NOMO-1 (cell line): ENCODE measurements around the gene MEI4.
"Not testable (repeated sequence)": the region's sequence is repeated elsewhere in the genome, so short reads cannot be mapped to it uniquely, and the experiment has no call there.

Source experiments
- DNase-seq, 2 experiments: peaks; one replicate each; lab custom pipeline; 2025; ENCODE audit not compliant: unreplicated experiment in 2 of 2; lab: John Stamatoyannopoulos, UW

Gene MEI4

DNA sequence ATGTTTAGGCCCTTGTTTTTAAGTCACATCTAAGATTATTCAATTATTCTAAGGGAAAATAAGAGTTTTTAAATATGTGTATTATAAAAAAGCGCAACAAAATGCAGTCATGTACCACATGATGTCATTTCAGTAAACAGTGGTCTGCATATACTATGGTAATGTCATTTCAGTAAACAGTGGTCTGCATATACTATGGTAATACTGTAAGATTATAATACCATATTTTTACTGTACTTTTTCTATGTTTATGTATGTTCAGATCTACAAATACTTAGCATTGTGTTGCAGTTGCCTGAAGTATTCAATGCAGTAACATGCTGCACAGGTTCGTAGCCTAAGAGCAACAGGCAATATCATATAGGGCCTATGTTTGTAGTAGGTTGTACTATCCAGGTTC lies 21.4 kb downstream of the MEI4 start:
- no peak for DNase-seq

DNA sequence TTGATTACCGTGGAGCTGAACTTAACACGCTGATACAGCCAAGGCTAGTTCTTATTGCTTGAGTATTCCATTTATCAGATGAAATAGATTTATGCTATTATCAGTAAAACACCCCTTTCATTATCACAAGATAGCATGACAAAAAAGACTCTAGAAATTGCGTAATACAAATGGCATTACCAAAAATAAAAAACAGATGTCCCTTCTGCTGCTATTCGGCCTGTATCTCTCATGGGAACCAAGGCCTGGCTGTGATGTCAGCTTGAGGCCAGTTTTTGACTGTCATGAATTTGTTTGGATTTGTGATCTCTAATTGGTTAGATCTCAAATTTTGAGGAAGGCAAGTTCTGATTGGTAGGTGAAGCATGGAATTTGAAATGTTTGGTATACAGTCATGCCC lies 25.2 kb downstream of the MEI4 start:
- DNase-seq: no peak

DNA sequence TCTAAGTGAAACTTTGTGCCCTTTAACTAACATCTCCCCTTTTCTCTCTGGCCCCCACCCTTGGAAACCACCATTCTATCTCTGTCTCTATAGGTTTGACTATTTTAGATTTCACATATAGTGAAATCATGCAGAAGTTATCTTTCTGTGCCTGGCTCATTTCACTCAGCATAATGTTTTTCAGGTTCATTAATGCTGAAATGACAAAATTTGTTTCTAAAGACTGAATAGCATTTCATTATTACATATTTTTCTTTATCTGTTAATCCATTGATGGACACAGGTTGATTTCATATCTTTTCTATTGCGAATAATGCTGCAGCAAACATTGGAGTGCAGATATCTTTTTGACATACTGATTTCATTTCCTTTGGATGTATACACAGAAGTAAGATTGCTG lies 30.7 kb downstream of the MEI4 start:
- DNase-seq: no peak

DNA sequence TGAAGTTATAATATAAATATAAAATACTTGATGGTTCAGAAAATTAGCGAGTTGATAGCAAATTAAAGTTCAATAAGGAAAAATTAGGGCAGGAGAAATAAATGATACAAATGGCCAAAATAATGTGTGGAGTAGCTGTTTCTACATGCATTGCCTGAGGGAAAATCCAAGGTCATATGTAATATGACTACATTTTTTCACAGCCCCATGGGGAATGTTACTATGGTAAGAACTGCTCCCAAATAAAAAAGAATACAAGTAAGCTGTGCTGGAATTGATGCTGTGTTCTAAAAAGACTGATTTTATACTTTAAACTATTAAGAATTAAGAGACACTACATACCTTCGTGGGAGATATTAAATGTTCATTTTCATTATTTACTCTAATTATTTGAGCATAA lies 34.1 kb downstream of the MEI4 start:
- no peak for DNase-seq

DNA sequence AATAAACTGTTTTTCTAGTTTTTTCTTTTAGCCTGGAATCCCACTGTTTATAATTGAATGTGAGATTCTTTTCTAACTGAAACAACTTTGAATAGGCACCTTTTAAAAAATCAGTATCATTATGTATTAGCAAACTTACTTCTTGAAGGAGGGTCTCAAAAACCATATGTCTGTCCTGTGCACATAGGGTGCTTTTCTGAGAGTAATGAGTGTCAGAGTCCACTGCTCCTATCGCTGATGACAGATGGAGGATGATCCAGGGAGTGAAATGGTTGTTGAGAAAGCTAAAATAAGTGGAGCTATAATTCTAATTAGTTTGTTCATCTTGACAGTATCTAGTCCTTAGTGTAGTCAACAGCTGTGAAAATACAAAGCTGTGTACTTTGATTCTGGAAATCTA lies 35.8 kb downstream of the MEI4 start:
- DNase-seq: no peak

DNA sequence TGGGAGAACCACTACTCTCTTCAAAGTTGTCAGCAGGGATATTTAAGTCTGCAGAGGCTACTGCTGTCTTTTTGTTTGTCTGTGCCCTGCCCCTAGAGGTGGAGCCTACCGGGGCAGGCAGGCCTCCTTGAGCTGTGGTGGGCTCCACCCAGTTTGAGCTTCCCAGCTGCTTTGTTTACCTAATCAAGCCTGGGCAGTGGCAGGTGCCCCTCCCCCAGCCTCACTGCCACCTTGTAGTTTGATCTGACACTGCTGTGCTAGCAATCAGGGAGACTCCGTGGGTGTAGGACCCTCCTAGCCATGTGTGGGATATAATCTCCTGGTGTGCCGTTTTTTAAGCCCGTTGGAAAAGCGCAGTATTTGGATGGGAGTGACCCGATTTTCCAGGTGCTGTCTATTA lies 47.3 kb downstream of the MEI4 start:
- DNase-seq: not testable (repeated sequence)

DNA sequence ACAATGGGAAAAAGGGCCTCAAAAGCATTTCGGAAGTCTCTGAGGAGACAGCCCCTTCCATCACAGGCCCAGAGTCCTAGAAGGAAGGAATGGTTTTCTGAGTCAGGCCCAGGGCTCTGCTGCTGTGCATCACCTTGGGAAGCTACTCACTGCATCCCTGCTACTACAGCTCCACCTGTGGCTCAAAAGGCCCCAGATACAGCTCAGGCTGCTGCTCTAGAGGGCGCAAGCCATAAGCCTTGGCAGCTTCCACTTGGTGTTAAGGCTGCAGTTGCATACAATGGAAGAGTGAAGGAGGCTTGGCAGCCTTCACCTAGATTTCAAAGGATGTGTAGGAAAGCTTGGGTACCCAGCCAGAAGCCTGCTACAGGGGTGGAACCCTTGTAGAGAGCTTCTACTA lies 54.8 kb downstream of the MEI4 start:
- no peak for DNase-seq

DNA sequence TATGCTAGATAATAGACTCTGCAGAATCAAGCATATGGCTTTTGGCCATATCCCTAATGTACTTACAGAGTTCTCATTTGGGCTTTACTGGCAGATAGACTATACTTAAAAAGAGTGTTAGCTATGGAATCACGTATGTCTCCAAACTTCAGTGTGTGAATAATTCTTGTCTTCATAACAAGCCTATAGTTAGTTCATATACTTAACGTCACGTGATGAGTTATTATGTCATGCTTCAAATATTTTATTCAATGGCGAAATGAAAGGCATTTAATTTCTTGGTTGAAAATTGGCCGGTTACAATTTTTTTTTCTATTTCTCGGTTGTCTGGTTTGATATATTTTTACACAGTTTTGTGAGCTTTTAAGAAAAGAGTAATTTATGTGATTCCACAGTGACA lies 62.7 kb downstream of the MEI4 start:
- DNase-seq: no peak

DNA sequence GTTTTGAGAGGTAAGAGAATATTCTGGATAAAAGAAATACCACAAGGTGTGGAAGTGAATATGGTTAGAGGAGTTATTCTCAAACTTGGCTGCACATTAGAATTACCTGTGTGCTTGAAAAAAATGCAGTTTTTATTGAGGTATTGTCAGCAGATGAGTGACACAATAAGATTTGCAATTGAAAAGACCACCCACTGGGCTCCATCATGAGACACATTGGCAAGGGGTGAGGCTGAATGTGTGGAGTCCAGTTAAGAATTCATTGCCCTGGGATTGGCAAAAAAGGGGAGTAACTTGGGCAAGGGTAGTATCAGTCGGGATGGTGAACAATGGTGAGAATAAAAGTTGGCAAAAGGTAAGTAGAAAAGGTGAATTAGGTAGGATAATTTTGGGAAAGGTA lies 63.5 kb downstream of the MEI4 start:
- no peak for DNase-seq

DNA sequence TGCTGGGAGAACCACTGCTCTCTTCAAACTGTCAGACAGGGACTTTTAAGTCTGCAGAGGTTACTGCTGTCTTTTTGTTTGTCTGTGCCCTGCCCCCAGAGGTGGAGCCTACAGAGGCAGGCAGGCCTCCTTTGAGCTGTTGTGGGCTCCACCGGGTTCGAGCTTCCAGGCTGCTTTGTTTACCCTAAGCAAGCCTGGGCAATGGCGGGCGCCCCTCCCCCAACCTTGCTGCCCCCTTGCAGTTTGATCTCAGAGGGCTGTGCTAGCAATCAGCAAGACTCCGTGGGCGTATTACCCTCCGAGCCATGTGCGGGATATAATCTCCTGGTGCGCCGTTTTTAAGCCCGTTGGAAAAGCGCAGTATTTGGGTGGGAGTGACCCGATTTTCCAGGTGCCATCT lies 83.2 kb downstream of the MEI4 start:
- DNase-seq: not testable (repeated sequence)

DNA sequence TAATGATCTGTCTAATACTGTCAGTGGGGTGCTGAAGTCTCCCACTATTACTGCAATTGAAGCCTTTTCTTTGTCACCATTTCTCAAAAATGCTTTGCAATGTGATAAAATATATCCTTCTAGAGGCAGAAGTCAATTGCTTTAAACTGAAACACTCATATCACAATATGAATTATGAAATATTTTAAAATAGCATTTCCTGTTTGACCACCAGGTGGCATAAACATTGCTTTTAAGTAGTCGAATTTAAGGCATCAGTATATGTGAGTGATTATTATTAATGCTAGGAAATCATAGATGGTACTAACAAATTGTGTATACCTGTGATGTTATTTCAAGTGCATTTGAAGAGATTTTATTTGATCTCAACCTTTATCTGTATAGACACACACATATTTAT lies 87.5 kb downstream of the MEI4 start:
- no peak for DNase-seq

DNA sequence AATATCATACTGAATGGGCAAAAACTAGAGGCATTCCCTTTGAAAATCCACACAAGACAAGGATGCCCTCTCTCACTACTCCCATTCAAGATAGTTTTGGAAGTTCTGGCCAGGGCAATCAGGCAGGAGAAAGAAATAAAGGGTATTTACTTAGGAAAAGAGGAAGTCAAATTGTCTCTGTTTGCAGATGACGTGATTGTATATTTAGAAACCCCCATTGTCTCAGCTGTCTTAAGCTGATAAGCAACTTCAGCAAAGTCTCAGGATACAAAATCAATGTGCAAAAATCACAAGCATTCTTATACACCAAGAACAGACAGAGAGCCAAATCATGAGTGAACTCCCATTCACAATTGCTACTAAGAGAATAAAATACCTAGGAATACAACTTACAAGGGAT lies 99.3 kb downstream of the MEI4 start:
- DNase-seq: not testable (repeated sequence)

DNA sequence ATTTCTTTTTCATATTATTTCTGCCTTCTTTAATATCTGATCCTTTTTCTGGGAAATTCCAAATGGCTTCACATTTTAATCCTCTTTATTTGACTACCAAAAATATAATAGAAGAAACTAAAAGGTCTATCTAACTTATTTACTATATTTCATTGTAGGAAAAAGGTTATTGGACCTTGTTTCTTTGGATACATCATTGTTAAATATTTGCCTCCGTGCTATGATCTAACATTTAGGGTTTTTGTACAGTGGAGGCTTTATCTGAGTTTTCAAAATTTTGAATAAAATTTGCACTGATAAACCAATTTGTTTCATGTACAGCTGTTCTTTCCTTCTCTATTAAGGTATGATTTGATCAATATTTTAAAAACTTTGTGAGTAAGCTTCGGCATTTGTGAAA lies 109.5 kb downstream of the MEI4 start:
- DNase-seq: no peak

DNA sequence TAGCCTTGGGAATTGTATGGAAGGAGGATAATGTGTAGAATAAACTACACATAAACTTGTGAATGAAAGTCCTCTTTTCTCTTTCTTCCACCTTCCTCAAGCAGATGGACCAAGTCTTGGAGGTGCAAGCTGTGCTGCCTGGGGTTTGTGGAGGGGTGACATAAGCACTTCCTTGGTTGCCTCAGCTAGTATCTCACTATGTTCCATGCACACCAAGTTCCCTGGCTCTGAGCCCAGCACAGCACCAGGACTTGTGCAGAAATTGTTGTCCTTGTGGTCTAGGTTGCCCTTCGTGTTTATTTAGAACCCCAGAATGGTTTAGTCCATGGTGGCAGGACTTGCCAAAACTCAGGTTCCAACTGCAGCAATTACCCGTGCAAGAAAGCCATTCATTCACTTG lies 110.3 kb downstream of the MEI4 start:
- DNase-seq: no peak

DNA sequence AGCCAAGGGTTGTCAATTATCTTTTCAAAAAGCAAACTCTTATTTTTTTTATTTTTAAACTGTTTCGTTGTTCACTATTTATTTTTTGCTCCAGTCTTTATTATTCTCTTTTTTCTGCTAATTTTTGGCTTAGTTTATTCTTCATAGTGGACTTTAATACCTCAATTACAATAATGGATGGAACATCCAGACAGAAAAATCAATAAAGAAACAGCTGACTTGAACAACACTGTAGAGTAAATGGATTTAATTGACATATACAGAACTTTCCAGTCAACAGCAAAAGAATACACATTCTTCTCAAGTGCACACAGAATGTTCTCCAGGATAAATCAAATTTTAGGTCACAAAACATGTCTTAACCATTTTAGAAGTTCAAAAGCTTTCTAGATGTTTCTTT lies 111.5 kb downstream of the MEI4 start:
- DNase-seq: no peak

DNA sequence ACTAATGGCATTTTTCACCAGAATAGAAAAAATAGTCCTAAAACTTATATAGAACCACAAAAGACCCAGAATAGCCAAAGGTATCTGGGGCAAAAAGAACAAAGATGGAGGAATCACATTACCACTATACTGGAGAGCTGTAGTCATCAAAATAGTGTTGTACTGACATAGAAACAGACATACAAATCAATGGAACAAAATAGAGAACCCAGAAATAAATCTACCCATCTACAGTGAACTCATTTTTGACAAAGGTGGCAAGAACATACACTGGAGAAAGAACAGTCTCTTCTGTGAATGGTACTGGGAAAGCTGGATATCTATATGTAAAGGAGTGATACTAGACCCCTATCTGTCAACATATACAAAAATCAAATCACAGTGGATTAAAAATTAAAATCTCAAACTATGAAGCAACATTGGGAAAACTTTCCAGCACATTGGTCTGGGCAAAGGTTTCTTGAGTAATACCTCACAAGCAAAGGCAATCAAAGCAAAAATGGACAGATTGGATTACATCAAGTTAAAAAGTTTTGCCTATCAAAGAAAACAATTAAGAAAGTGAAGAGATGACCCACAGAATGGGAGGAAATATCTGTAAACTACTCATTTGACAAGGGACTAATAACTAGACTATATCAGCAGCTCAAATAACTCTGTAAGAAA lies 120.5 kb downstream of the MEI4 start:
- DNase-seq: no peak

DNA sequence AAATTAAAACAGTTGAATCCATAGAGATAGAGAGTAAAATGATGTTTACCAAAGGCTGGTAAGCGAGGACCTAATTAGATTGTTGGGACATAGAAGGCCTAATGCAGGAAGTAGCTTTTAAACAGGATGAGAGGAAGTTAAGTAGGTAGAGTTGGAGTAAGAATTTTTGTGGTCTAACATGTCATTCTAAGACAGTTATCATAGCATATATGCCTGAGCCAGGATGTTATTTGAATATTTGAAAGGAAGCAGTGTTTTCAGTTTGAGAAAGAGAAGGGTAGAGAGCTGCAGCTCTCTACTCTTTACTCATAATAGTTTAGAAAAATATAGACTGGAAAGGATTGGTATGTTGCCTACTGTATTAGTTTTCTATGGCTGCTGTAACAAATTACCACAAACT lies 121.6 kb downstream of the MEI4 start:
- no peak for DNase-seq

DNA sequence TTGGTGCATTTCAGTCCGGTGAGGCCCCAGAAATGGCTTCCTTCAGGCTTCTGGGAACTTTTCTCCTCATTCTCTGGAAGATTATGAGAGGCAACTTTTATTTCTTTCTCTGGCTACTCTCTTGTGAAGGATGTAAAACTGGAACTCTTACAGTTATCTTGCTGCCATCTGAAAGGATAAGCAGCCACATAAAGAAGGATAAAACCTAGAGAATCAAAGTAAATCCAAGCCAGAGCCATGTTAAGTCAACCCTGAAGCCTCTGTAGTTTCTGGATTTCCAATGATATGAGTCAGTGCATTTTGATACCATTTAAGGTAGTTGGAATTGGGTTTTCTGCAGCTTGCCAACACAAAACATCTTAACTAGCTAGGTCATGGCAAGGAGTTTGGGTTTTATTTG lies 123.6 kb downstream of the MEI4 start:
- no peak for DNase-seq

DNA sequence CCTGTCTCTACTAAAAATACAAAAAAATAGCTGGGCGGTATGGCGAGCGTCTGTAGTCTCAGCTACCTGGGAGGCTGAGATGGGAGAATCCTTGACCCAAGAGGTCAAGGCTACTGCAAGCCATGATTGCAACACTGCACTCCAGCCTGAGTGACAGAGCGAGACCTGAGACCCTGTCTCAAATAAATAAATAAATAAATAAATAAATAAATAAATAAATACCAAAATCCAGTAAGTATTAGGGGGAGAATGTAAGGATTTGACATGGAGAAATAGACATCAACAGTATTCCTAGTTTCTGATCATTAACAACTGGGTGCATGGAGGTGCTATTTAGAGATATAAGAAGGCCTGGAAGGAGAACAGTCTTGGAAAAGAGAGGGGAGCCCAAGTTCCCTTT lies 125.7 kb downstream of the MEI4 start:
- no peak for DNase-seq

DNA sequence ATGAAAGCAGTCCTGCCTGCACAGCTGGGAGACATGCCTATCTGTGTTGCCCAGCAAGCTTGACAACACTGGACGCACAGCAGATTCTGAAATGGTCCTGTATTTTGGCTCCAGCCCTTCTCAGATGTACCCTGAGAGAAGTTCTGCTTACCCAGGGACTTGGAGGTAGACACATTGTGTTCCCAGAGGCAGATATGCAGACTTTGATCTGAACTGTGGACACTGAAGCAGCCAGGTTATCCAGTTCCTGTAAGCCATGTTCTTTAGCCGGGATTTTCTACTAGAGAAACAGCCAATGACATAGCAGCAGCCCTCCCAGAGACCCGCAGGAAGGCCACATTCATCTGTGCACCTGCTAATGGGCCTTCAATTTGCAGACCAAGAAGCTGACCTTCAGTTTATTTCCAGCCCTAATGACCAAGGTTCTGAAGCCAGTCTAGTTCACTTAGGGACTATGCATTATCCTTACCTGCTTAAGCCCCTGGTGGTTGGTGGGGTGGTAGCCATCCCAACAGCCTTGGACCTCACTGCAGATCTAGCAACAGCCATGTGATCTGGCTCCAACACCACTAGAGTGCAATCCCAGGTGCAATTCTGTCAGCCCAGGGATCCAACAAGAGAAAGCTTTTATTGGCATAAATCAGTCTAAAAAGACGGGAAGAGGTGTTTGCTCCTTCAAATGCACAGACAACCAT lies 134.2 kb downstream of the MEI4 start:
- no peak for DNase-seq

DNA sequence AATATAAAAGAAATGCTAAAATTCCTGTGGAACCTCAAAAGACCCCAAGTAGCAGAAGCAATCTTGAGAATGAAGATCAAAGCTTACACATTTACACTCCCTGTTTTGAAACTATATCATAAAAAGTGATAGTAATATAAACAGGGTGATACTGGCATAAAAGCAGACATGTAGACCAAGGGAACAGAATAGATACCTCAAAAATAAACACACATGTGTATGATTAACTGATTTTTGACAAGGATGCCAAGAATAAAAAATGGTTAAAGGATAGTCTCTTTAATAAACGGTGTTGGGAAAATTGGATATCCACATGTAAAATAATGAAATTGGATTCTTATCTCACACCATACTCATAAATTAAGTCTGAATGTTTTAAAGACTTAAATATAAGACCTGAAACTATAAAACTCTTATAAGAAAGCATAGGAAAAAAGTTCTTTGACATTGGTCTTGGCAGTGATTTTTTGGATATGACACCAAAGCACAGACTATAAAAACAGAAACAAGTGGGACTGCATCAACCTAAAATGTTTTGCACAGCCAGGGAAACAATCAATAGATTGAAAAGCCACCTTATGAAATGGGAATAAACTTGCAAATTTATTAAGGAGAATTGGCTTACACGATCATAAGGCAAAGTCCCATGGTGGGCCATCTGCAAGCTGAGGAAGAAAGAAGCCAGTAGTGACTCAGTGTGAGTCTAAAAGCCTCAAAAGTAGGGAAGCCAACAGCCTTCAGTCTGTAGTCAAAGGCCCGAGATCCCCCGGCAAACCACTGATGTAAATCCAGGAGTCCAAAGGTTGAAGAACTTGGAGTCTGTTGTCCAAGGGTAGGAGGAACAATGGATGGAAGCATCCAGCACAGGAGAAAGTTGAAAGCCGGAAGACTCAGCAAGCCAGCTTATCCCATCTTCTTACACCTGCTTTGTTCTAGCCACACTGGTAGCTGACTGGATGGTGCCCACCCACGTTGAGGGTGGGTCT lies 144.3 kb downstream of the MEI4 start:
- no peak for DNase-seq

DNA sequence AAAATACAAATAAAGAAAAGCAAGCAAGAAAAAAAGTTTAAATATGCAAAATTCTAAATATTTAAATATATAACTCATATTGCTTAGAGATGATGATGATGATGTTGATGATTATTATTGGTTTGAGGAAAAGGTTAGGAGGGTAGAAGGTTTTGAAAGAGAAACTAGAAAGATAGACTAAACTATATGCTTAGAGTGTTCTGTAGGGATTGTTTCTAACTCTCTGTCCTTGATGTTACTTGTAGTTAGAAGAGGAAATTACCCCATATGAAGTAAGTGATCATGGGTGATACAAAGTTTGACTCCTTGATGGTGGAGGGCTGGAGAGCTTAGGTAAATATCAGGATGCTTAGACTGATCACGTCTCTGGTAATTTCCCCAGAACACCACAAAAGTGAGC lies 159.5 kb downstream of the MEI4 start:
- DNase-seq: no peak
